Measurements from ENCODE around the gene URB1. TPM values are rescaled to one million over a fixed set of nuclear protein-coding genes. Genes with fewer than 3 reads are reported as not detected.

Gene URB1
- total and polyA plus RNA-seq, 12 donors: 4.0 to 17.7 (median 12.6) TPM

DNA sequence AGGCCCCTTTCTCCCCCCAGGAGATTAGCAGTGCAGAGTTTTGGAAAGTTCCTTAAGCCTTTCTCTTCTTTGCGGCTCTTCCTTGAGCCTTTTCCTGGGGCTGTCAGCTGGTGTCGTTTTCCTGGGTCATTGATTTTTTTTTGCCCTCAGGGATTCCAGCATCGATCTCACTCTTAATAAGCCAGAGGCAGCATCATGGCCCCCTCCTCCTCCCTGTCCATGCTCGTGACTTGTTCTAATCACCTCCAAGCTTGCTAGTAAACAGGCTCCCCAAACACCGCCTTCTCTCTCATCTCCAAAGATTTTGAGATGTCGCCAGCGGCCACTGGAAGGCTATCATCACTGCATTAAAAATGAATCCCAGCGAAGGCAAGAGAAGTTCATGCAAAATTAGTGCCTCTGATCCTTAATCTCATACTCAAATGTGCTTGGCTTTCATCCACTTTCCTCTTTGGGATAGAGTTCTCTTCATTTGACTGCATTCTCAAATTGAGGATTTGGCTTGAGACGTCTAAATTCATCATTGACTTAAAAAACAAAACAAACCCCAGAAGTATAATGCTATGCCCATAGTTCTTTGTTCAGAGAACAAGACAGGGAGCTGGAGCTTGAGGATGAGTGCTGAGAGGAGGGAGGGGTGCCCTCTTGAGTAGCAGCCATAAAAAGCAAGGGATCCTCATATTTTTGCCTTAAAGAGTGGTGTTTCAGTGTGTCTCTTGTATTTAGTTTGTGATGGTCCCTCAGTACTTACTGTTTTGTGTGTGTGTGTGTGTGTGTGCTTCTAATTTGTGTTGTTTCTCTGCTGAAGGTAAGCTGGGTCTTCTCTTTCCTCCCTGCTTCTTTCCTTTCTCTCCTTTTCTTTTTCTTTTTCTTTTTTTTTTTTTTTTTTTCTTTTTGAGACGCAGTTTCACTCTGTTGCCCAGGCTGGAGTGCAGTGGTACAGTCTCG is 22.9 kb upstream of the URB1 start:
- DNase-seq (no peak), ATAC-seq (no peak)
- no peaks in the 10 kb centered on the region for H3K27me3 ChIP-seq
- WGBS, 2 donors: 67 to 71% methylated on average over 11 of the region's 11 CpGs
- H3K27ac ChIP-seq: peak overlapping the region in 7 of 10 donors; percentile 31 to 100 (median 99)
- TF ChIP-seq, protein P1, sequence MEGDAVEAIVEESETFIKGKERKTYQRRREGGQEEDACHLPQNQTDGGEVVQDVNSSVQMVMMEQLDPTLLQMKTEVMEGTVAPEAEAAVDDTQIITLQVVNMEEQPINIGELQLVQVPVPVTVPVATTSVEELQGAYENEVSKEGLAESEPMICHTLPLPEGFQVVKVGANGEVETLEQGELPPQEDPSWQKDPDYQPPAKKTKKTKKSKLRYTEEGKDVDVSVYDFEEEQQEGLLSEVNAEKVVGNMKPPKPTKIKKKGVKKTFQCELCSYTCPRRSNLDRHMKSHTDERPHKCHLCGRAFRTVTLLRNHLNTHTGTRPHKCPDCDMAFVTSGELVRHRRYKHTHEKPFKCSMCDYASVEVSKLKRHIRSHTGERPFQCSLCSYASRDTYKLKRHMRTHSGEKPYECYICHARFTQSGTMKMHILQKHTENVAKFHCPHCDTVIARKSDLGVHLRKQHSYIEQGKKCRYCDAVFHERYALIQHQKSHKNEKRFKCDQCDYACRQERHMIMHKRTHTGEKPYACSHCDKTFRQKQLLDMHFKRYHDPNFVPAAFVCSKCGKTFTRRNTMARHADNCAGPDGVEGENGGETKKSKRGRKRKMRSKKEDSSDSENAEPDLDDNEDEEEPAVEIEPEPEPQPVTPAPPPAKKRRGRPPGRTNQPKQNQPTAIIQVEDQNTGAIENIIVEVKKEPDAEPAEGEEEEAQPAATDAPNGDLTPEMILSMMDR (IDR thresholded peaks at IDR 0.05): no peak
- H3K4me1 ChIP-seq: peaks cover 9 to 76% (median 62%) of the 10 kb centered on the region in 9 donors
- no peaks in the 10 kb centered on the region for H3K9me3 ChIP-seq
- H3K36me3 ChIP-seq: peaks cover 0 to 23% (median 0%) of the 10 kb centered on the region in 9 donors
- peak overlapping the region in 8 of 10 donors; percentile 0 to 83 (median 74) for H3K4me3 ChIP-seq
- intact Hi-C loops (cut with DNase I): loop anchor here in 2 of 10 donors (5.0 kb wide), 2 partner anchors 42 to 82 kb away; no protein-coding TSS in a partner anchor

DNA sequence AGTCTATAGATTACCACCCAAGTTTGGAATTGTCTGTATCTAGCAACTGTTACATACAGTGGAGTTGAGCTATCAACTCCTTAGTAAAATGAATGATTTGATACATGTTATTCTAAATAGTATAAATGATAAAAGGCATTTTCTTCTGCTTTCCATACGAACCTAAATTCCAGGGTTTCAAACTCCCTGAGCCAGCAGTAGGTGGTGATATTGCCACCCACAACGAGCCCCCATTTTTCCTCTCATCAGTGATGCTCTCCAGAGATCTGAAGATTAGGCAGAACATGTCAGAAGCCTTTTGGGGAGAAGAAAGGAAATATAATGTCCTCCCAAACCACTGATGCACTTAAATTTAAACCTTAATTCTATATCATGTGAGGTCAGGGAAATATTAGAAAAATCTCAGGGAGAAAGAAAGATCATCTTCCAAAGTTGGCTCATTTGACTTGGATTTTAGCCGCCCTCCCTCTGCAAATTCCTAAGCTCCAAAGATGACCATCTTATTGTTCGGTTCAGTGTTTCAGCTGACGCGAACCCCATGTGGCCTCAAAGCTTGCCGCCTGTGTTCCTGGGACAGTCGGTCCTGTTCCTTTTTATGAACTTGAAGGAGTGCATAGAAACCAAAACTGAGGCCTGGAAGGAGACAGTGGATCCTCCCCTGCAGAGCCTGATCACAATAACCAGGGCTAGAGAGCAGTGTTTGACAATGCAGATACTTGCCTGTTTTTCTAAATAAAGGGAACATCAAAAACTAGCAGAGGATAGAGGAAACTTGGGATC is 22.0 kb upstream of the URB1 start:
- Histone ChIP-seq H3K9me3 (no peaks in the 10 kb centered on the region), H3K4me3 (peak overlapping the region in 9 of 10 donors; percentile 58 to 92 (median 77)), H3K27ac (peak overlapping the region in 9 of 10 donors; percentile 95 to 100 (median 99)), H3K27me3 (no peaks in the 10 kb centered on the region), H3K36me3 (peaks cover 0 to 23% (median 0%) of the 10 kb centered on the region in 9 donors), H3K4me1 (peaks cover 10 to 79% (median 64%) of the 10 kb centered on the region in 9 donors)
- DNase-seq (no peak), ATAC-seq (no peak)
- 49 to 71% methylated on average over 8 of the region's 8 CpGs for WGBS, 2 donors
- intact Hi-C loops (cut with DNase I): loop anchor here in 8 of 10 donors (5.0 kb wide), 6 partner anchors 38 to 153 kb away; no protein-coding TSS in a partner anchor
- TF ChIP-seq, protein P1 (IDR thresholded peaks at IDR 0.05): peak in 7 of 9 donors; percentile 23 to 60 (median 43)

DNA sequence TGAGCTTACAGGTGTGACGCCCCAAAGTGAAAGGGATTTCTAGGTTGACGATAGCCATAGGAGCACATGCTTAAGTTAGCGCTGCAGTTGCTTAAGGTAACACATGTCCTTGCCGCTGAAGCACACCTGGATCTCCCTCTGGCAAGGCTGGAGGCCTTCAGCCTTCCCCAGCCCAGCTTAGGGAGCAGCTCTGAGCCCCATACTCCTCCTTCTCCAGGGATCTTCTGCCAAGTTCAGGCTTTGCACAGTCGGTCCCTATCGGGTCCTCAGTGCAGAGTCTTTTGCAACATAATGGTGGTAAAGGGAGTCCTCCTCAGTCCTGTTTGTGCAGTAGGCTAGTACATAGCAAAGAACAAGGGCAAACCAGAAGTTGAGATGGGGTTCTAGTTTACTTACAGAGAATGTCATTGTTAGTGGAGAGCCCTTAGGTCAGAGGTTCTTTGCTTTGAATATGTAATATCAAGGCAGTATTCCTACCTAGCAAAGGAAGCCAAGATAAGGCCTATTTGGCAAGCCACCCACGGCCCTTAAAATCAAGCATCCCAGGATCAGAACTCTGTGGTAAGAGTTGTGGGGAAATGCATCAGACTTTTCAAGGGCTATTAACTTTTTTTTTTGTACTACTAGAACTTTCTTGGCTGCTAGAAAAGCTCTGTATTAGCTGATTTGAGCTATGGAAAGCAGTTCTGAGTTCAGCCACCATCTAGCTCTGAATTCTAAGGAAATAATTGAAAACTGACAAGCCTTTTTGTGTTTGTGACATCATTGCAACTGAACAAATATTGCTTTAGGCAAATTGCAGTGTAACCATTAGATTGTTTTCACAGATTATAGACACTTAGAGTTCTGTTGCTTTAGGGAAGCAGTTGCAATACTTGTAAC is 21.1 kb upstream of the URB1 start:
- ATAC-seq: no peak
- TF ChIP-seq, protein P1 (IDR thresholded peaks at IDR 0.05): no peak
- H3K4me3 ChIP-seq: peak overlapping the region; percentile 58 to 92 (median 78)
- H3K27ac ChIP-seq: peak overlapping the region; percentile 95 to 100 (median 99)
- no peaks in the 10 kb centered on the region for H3K9me3 ChIP-seq
- H3K36me3 ChIP-seq: peaks cover 0 to 21% (median 0%) of the 10 kb centered on the region in 9 donors
- no peak for DNase-seq
- no peaks in the 10 kb centered on the region for H3K27me3 ChIP-seq
- WGBS, 2 donors: 45 to 47% methylated on average over 7 of the region's 7 CpGs
- intact Hi-C loops (cut with DNase I): loop anchor here in 7 of 10 donors (2.0 to 5.0 kb wide), 6 partner anchors 38 to 153 kb away; no protein-coding TSS in a partner anchor
- H3K4me1 ChIP-seq: peaks cover 10 to 86% (median 64%) of the 10 kb centered on the region in 9 donors
